Activated T-helper 17 cell treated with anti-CD3 and anti-CD28 coated beads, Interleukin-2, amount 50 U/mL, for 72 hours (primary cell): Measurements from ENCODE around the gene STIM1. TPM values are rescaled to one million over a fixed set of nuclear protein-coding genes. Genes with fewer than 3 reads are reported as not detected.
A peak's percentile ranks its signal among the peaks of the same experiment; 100 is the strongest.

Experiments
- ATAC-seq: fragments of 150-1000 bp; cut with Tn5 transposase; replicated peaks from 2 replicates; pipeline ENCODE4 v1.10.0; 2021; ENCODE audit warnings: mild to moderate bottlenecking, moderate library complexity
- H3K27ac Mint-ChIP-seq: one replicate; pipeline ENCODE4 v1.8.0; 2022; ENCODE audit warnings: mixed read lengths
- H3K27me3 Mint-ChIP-seq: one replicate; pipeline ENCODE4 v1.8.0; 2022; ENCODE audit warnings: mixed read lengths
- H3K36me3 Mint-ChIP-seq: one replicate; pipeline ENCODE4 v1.8.0; 2022; ENCODE audit warnings: low read depth, mild to moderate bottlenecking, mixed read lengths
- H3K4me1 Mint-ChIP-seq: one replicate; pipeline ENCODE4 v1.8.0; 2022; ENCODE audit warnings: mixed read lengths
- H3K4me3 Mint-ChIP-seq: one replicate; pipeline ENCODE4 v1.8.0; 2022; ENCODE audit warnings: mild to moderate bottlenecking, mixed read lengths
- H3K9me3 Mint-ChIP-seq: one replicate; pipeline ENCODE4 v1.8.0; 2022; ENCODE audit warnings: mixed read lengths
- total RNA-seq, 2 donors: library from RNA; stranded (reverse); gene quantifications; one replicate each; pipeline ENCODE4 v1.2.3, GENCODE V29; 2022

STIM1 gene
- total RNA-seq, 2 donors from 2014 or later: 68.8 to 82.7 TPM

GRCh38 chr11:4065601-4066377 lies 210.3 kb downstream of the STIM1 start:
- ATAC-seq: no peak
- Mint-ChIP-seq H3K4me3 (peak overlapping the region; percentile 16), H3K4me1 (peaks cover 53% of the 10 kb centered on the region), H3K9me3 (no peaks in the 10 kb centered on the region), H3K27me3 (no peaks in the 10 kb centered on the region), H3K27ac (peak overlapping the region; percentile 0), H3K36me3 (peaks cover 32% of the 10 kb centered on the region)

DNA sequence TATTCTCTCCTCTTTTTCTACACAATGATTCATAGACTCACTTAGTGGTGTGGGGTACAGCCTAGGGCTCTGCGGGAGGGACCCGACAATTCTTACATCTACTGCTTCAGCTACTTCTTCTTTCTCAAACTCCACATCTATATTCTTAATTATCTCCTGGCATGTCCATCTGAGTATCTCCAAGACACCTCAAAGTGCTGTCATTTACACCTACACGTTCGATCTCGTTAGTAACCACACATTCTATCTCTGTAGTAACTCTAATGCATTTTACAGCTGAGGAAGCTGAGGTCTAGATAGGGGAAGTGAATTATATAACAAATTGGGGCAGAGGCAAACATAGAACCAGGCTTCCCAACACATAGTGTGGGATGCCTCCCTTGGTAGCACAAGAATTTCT lies 211.4 kb downstream of the STIM1 start:
- H3K4me3 Mint-ChIP-seq: peak overlapping the region; percentile 0
- ATAC-seq: peak; percentile 33
- no peaks in the 10 kb centered on the region for H3K27me3 Mint-ChIP-seq
- H3K36me3 Mint-ChIP-seq: peaks cover 26% of the 10 kb centered on the region
- H3K9me3 Mint-ChIP-seq: no peaks in the 10 kb centered on the region
- H3K4me1 Mint-ChIP-seq: peaks cover 54% of the 10 kb centered on the region
- H3K27ac Mint-ChIP-seq: peak overlapping the region; percentile 0

GRCh38 chr11:4068962-4069361 lies 213.5 kb downstream of the STIM1 start:
- Mint-ChIP-seq H3K4me3 (no peak overlapping the region), H3K4me1 (peaks cover 64% of the 10 kb centered on the region), H3K9me3 (no peaks in the 10 kb centered on the region), H3K27ac (peak overlapping the region; percentile 70), H3K36me3 (peaks cover 30% of the 10 kb centered on the region), H3K27me3 (no peaks in the 10 kb centered on the region)
- no peak for ATAC-seq

GRCh38 chr11:4071325-4071724 lies 215.9 kb downstream of the STIM1 start:
- Mint-ChIP-seq H3K27ac (peak overlapping the region; percentile 61), H3K9me3 (no peaks in the 10 kb centered on the region), H3K4me1 (peaks cover 41% of the 10 kb centered on the region)

DNA sequence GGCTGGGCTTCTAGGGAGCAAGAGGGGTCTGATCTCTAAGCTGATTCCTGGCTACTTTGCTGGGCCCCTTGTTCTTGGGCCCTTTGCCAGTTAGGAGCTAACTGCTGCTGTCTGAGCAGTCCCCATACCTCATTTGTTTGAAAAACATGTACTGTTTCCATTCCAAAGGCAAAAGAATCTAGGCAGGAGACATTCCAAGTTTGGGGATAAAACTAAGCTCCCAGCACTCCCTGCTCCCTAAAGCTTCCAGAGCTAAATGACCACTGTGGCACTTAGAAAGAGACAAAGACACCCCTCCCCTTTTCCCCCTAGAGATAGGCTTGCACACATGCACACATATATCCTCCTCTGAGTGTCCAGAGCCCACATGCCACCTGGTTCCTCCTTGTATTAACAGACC lies 216.4 kb downstream of the STIM1 start:
- no peaks in the 10 kb centered on the region for H3K9me3 Mint-ChIP-seq
- H3K4me1 Mint-ChIP-seq: peaks cover 35% of the 10 kb centered on the region
- H3K27ac Mint-ChIP-seq: peak overlapping the region; percentile 61
- no peaks in the 10 kb centered on the region for H3K27me3 Mint-ChIP-seq
- H3K4me3 Mint-ChIP-seq: no peak overlapping the region
- ATAC-seq: no peak
- peaks cover 40% of the 10 kb centered on the region for H3K36me3 Mint-ChIP-seq

More at GRCh38 chr11:4071325-4071724, 215.9 kb downstream of the STIM1 start:
- H3K4me3 Mint-ChIP-seq: no peak overlapping the region
- peaks cover 40% of the 10 kb centered on the region for H3K36me3 Mint-ChIP-seq
- no peak for ATAC-seq
- H3K27me3 Mint-ChIP-seq: no peaks in the 10 kb centered on the region

- H3K27me3 Mint-ChIP-seq: no peaks in the 10 kb centered on the region
- ATAC-seq: peak; percentile 83
- H3K36me3 Mint-ChIP-seq: peaks cover 40% of the 10 kb centered on the region
- peak overlapping the region; percentile 61 for H3K27ac Mint-ChIP-seq
- H3K4me1 Mint-ChIP-seq: peaks cover 29% of the 10 kb centered on the region
- H3K9me3 Mint-ChIP-seq: no peaks in the 10 kb centered on the region
- H3K4me3 Mint-ChIP-seq: no peak overlapping the region
These were observed 217.3 kb downstream of the STIM1 start for GRCh38 chr11:4072668-4073285.

- Mint-ChIP-seq H3K27ac (no peak overlapping the region), H3K4me3 (no peak overlapping the region), H3K27me3 (no peaks in the 10 kb centered on the region), H3K4me1 (peaks cover 18% of the 10 kb centered on the region), H3K9me3 (no peaks in the 10 kb centered on the region), H3K36me3 (peaks cover 46% of the 10 kb centered on the region)
- ATAC-seq: no peak
These were observed 218.8 kb downstream of the STIM1 start for GRCh38 chr11:4074266-4074665.

DNA sequence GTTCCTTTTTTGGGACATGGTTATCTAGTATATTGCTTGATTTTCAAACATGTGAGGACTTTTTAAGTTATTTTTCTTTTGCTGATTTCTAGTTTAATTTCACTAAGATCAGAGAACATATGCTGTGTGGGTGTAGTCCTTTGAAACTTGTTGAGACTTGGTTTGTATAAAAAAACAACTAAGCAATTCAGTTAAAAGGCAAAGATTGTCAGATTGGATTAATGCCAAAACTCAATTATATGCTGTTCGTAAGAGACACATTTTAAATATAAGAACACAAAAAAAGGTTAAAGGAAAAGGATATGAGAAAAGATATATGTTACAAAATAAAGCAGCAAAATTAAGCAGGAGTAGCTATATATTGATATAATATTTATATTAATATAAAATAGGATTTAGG lies 221.3 kb downstream of the STIM1 start:
- H3K27ac Mint-ChIP-seq: no peak overlapping the region
- no peak overlapping the region for H3K4me3 Mint-ChIP-seq
- H3K4me1 Mint-ChIP-seq: peaks cover 10% of the 10 kb centered on the region
- H3K9me3 Mint-ChIP-seq: no peaks in the 10 kb centered on the region
- ATAC-seq: no peak
- H3K36me3 Mint-ChIP-seq: peaks cover 55% of the 10 kb centered on the region
- no peaks in the 10 kb centered on the region for H3K27me3 Mint-ChIP-seq

GRCh38 chr11:4083198-4083597 lies 227.7 kb downstream of the STIM1 start:
- Mint-ChIP-seq H3K9me3 (peaks cover 7% of the 10 kb centered on the region), H3K4me1 (peaks cover 17% of the 10 kb centered on the region), H3K36me3 (peaks cover 74% of the 10 kb centered on the region), H3K27me3 (no peaks in the 10 kb centered on the region), H3K27ac (no peak overlapping the region), H3K4me3 (no peak overlapping the region)
- ATAC-seq: no peak

DNA sequence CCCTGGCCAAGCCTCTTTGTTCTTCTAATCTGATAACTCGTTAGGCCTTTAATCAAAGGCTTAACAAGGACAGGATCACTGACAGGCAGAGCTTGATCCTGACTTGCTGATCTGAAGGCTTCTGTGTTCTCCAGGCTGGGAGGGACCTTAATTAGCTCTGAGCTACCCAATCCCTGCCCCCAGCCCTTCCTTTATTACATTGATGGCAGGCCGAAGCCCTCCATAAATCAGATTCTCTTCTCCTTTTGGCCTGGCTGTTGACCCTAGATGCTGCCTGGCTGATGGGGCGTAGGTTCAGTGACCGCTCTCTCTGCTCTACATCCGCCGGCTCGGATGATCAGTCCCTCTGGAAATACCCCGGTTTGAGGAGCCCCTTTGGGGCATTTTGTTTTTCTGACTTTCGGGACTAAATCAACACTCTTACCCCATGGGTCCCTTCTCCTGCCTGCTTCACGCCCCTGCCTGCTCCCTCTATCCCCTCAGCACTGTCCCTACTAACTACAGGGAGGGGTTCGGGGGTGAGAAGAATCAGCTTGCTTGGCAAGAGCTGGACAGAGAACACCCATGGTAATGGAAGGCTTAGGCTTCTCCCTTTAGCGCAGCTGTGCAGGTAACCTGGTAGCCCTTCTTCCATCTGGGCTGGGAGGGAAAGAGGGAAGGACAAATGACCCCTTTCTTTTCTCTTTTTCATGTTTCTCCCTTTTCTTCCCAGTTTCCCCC lies 229.1 kb downstream of the STIM1 start:
- Mint-ChIP-seq H3K36me3 (peaks cover 77% of the 10 kb centered on the region), H3K27ac (no peak overlapping the region), H3K4me3 (no peak overlapping the region), H3K9me3 (peaks cover 7% of the 10 kb centered on the region), H3K27me3 (no peaks in the 10 kb centered on the region), H3K4me1 (peaks cover 23% of the 10 kb centered on the region)
- no peak for ATAC-seq

DNA sequence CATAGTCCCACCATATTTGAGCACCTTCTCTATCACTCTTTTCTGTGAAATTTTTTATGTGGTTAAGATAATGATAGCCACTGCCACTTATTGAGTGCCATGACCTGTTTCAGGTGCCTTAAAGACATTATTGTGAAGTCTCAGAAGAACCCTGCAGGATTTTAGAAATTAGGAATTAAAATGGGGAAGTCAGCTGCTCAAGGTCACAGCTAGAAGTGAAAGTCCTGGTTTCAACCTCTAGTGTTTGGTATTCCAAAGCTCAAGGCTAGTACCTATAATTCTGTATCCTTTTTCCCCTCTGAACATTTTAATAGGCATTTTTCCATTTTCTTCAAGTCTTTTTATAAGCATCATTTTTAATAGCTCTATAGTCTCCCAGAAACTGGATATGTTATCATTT lies 230.1 kb downstream of the STIM1 start:
- Mint-ChIP-seq H3K9me3 (peaks cover 7% of the 10 kb centered on the region), H3K27ac (no peak overlapping the region), H3K4me3 (no peak overlapping the region), H3K27me3 (no peaks in the 10 kb centered on the region), H3K4me1 (peaks cover 33% of the 10 kb centered on the region), H3K36me3 (peaks cover 71% of the 10 kb centered on the region)
- no peak for ATAC-seq

DNA sequence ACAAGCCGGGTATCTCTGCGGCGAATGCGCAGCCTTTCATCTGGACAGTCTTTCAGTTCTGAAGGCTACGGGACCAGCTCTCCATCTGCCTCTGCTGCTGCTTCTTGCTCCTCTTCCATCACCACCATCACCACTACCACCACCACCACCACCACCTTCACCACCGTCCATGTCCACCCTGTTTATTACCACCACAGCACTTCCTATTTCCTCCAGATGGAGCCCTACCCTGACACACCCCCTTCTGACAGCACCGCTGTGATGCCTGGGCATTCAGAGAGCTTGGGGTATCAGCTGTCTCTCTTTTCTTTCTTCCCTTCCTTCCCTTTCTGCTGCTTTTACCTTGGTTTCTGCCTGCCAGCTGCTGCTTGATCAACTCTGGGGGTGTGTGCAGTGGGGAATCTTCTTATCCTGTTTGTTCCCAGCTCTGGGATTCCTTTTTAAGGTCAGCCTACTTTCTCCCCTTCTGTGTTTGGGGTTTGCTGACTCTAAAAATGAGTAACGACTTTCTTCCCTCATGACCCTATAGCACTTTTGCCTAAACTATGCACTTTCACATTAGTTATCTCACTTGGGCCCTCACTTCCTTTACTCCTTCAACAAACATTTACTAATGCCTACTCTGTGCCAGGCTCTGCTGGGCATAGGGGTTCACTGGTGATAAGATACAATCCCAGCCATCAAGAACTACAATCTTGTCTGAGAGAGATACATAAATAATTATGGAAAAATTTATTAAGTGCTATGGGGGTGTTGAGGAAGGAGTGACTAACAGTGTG lies 231.3 kb downstream of the STIM1 start:
- ATAC-seq: peak; percentile 53
- Mint-ChIP-seq H3K9me3 (peaks cover 7% of the 10 kb centered on the region), H3K27ac (peak overlapping the region; percentile 88), H3K4me3 (peak overlapping the region; percentile 64), H3K4me1 (peaks cover 44% of the 10 kb centered on the region), H3K36me3 (peaks cover 62% of the 10 kb centered on the region), H3K27me3 (no peaks in the 10 kb centered on the region)

GRCh38 chr11:4087551-4087950 lies 232.1 kb downstream of the STIM1 start:
- peaks cover 61% of the 10 kb centered on the region for H3K36me3 Mint-ChIP-seq
- H3K4me3 Mint-ChIP-seq: peak overlapping the region; percentile 64
- peaks cover 52% of the 10 kb centered on the region for H3K4me1 Mint-ChIP-seq
- no peaks in the 10 kb centered on the region for H3K27me3 Mint-ChIP-seq
- H3K27ac Mint-ChIP-seq: peak overlapping the region; percentile 88
- peaks cover 7% of the 10 kb centered on the region for H3K9me3 Mint-ChIP-seq
- ATAC-seq: no peak

DNA sequence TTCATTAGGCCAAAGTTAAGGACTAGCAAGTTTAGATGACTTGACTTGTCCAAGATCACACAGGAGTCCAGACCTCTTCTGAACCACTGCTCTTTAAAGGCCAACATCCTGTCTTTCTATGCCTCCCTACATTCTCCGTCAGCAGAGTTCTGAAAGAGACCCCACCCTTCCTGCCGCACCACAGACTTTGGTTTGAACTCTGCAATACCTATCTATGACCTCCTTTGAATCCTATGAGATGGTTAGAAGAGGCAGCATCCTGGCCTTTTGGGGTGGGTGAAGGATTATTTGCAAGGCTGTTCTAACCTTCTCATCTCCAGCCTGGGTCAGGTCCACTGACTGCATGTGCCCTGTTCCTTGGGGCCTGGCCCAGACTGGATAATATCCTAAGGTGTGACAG lies 234.8 kb downstream of the STIM1 start:
- ATAC-seq: no peak
- peaks cover 7% of the 10 kb centered on the region for H3K9me3 Mint-ChIP-seq
- H3K36me3 Mint-ChIP-seq: peaks cover 48% of the 10 kb centered on the region
- peaks cover 59% of the 10 kb centered on the region for H3K4me1 Mint-ChIP-seq
- peak overlapping the region; percentile 71 for H3K27ac Mint-ChIP-seq
- peak overlapping the region; percentile 25 for H3K4me3 Mint-ChIP-seq
- no peaks in the 10 kb centered on the region for H3K27me3 Mint-ChIP-seq
